HG03521 (cell line): ENCODE measurements around the gene LHX2.
A peak's percentile ranks its signal among the peaks of the same experiment; 100 is the strongest.
"Not testable (repeated sequence)": the region's sequence is repeated elsewhere in the genome, so short reads cannot be mapped to it uniquely, and the experiment has no call there.

Source experiments
- ATAC-seq: cut with Tn5 transposase; IDR thresholded peaks from one replicate; pipeline ENCODE4 v1.9.1; 2021; ENCODE audit warnings: mild to moderate bottlenecking, moderate library complexity; ENCODE audit not compliant: unreplicated experiment

The LHX2 gene, protein sequence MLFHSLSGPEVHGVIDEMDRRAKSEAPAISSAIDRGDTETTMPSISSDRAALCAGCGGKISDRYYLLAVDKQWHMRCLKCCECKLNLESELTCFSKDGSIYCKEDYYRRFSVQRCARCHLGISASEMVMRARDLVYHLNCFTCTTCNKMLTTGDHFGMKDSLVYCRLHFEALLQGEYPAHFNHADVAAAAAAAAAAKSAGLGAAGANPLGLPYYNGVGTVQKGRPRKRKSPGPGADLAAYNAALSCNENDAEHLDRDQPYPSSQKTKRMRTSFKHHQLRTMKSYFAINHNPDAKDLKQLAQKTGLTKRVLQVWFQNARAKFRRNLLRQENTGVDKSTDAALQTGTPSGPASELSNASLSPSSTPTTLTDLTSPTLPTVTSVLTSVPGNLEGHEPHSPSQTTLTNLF

DNA sequence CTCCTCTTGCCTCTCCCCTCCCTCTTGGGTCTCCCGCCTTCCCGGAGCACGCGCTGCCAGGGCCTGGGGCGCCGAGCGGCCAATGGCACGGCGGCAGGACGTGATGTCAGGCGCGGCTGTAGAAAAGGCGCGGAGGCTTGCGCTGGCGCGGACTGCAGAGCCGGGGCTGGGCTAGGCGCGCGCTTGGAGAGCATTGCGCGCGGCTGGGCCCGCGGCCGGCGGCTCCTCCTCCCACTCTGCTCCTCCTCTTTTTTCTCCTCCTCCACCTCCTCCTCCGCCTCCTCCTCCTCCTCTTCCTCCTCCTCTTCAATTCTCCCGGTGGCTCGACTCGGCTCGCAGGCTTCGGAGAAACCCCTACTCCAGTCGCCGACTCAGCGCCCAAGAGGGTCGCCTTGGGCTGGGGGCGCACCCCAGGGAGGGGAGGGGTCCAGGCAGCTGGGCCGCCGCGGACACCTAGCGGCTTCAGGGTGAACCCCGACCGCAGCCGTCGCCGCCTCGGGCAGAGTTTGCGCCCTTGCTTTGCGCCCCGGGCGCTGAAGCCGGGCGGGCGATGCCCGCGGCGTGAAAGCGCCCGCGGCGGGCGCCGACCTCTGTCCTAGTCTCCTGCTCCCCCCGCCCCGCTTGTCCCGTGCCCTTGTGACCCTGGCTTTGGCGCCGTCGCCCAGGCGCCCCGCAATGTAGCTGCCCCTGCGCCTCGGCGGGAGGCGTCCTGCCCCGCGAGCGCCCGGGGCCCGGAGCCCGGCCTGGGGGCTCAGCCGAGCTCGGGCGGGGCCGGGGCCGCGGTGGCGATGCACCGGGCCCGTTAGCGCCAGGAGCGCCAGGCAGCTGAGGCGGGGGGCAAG is at the start of gene LHX2:
Gene LHX2 (plus strand): TSS at position 309 of the 842 bp plus-strand sequence. CDS start 581 bp downstream, outside the sequence.
- ATAC-seq: no peak

DNA sequence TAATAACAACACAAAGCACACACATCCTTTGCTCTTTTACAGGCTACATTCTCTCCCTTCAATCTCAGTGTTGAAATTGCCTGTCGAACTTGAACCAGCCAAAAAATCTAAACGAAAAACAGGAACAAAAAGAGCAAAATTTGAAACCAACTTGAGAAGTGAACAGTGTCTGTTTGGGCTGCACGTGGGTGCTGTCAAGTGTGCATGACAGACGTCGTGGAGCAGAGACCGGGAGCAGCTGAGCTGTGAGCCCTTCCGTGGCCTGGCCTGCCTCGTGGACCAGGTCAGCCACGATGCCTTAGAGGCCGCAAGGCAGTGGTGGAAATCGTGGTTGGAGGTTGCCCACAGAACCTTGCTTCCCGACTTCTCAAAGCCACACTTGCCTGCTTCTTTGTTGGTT is 46.8 kb upstream of the LHX2 start:
- no peak for ATAC-seq

DNA sequence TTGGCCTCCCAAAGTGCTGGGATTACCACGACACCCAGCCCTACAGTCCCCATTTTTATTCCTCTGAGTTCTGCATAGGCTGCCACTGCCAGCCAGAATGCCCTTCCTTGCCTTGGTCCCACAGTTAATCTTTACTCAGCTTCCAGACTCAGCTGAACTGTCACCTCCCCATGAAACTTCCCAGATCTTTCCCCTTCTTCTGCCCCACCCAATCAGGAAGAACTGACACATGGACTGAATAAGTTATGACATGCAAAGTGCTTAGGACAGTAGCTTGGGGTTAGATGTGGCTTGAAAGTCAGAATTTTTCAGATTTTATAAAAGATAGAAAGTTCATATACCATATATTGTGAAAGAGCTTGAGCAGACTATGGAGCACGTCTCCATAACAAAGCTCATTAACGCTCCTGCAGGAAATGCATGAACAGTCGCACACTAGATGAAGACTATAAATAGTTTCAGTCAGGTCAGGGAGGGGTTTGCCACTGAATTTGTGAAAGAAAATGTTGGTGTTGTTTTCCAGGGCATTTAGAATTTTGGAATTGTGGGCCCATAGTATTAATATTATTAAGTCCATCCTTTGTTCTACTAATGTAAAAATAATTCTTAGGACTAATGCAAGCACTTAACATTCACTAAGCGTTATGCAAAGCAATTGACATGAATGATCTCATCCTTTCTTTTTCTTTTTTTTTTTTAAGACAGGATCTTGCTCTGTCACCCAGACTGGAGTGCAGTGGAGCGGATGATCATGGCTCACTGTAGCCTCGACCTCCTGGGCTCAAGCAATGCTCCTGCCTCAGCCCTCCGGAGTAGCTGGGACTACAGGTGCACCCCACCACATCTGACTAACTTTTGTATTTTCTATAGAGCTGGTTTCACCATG is 45.5 kb upstream of the LHX2 start:
- ATAC-seq: no peak

DNA sequence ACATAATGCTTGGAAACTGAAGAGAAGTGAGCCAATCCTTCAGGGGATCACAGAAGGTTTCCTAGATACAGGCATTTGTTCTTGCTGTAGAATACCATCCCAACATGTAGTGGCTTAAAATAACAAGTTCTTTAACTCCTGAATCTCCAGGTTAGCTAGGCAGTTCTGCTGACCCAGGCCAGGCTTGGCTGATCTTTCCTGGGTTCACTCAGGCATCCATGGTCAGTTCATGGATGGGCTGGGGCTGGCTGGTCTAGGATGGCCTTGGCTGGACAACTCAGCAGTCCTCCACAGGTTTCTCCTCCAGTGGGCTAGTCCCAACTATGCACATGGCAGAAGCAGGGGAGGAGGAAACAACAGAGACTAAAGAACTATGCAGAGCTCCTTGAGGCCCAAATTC is 44.2 kb upstream of the LHX2 start:
- ATAC-seq: no peak

DNA sequence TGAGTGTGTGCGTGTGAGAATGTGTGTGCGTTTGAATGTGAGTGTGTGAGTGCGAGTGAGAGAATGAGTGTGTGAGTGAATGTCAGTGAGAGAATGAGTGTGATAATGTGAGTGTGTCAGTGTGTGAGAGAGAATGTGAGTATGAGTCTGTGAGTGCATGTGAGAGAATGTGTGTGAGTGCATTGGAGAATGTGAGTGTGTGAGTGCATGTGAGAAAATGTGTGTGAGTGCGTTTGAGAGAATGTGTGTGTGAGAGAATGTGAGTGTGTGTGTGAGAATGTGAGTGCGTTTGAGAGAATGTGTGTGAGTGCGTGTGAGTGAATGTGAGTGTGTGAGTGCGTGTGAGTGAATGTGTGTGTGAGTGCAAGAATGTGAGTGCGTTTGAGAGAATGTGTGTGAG is 39.0 kb upstream of the LHX2 start:
- no peak for ATAC-seq

DNA sequence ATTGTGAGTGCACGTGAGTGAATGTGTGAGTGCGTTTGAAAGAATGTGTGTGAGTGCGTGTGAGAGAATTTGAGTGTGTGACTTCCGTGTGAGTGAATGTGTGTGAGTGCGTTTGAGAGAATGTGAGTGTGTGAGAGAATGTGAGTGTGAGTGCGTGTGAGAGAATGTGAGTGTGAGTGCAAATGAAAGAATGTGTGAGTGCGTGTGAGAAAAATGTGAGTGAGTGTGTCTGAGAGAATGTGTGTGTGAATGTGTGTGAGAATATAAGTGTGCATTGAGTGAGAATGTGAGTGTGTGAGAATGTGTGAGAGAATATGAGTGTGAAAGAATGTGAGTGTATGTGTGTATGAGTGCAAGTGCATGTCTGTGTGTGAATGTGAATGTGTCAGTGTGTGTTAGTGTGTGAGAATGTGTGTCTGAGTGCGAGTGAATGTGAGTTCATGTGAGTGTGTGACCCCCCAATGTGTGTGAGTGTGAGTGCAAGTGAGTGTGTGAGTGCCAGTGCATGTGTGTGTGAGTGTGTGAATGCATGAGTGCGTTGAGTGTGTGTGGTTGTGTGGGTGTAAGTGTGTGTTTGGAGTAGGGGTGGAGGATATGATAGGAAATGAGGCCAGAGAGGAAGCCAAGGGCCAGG is 37.9 kb upstream of the LHX2 start:
- no peak for ATAC-seq

DNA sequence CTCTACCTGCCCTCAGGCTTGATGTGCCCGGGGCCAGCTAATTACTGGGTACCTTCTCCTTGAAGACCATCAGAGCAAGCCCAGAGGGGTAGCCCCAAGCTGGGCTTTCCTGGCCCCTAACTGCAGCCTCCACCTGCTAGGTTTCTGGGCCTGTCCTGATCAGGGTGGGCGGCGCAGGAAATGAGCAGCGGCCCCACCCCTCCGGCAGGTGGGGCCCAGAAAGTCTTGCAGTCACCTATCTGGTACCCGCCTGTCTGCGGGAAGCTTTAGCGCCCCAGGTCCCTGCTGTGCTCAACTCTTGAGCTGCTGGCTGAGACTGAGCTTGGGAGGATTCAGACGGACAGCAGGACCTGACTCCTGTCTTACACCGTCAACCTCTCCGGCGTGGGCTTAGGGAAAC is 37.1 kb upstream of the LHX2 start:
- no peak for ATAC-seq

DNA sequence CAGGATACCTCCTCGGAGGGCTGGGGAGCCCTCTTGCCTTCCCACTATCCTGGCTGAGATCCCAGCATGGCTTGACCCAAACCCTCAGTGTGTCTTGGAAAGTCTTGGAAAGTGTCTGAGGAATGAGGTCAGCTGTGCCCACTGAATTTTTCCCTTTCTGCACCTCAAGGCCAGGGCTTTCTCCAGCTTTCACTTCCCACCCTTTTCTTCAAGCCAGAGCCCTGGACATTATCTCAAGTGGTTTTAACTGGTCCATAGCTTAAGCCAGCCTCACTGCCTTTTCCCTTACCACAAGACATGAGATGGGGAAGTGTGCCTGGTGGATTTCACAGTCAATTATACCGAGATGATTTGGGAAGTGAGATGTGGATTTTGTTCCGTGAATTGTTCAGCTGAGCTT is 35.7 kb upstream of the LHX2 start:
- ATAC-seq: no peak

DNA sequence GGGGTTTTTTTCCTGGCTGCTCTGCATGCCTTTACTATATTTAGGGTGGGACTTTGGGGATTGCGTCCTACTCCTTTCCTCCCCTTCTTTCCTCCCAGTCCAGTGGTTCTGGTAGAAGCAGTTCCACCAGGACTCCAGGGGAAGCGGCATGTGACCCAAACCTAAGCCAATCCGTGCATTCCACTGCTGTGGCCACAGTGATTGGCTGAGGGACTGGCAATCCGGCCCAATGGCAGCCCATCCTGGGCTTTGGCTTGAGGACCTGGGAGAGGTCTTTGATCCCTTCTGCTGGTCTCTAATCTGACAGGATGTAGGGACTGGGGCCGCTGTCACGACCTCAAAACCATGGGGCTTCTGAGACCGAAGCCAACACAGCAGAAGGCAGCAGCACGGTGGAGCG is 35.0 kb upstream of the LHX2 start:
- not testable (repeated sequence) for ATAC-seq

DNA sequence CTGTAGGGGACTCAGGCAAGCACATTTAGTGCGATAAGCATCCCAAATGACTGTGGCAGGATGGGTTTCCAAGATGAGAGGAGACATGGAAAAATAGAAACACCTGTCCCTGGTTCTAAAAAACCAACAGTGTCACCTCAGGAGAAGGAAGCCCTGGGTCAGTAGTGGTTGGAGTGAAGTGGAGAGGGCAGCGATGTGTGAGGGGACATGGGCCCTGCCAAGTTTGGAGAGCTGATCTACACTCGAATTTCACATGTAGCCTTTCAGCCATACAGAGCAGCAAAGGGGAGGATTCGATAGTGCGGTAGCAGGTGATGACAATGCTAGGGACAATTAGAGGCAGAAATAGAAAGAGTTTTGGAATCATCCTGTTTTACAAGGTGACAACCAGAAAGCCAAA is 32.6 kb upstream of the LHX2 start:
- ATAC-seq: no peak

DNA sequence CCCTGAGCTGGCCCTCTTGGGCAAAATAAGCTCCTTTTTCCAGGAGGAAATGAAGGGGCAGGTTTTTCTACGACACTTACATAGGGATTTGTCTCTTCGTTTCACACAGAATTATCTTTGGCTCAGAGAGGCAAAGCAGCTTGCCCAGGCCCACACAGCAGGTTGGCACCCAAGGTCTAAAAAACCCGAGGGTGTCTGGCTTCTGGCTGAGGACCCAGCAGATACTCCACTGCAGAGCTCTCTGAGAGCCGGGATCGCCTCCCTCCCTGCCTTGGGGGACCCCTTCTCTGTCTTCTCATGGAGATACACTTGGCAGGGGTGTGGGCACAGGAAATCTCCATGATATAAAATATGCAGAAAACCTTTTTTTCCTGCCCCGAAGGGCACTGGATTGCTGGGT is 29.0 kb upstream of the LHX2 start:
- no peak for ATAC-seq

DNA sequence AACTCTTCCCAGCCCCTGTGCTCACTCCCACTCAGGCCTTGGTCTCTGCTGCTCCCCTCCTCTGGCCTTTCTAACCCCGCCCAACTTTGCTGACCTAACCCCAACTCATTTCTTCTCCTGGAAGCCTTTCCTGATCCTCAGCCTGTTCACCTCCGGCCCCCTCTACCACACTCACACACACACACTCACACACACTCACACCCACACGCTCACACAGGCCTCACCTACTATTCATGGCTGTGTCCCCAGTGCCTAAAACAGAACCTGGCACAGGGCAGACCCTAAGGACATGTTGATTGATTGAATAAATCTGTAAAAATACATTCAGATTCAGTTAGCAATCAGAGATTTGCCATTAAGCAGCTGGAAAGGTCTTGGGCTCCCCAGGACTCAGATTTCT is 28.5 kb upstream of the LHX2 start:
- ATAC-seq: no peak

DNA sequence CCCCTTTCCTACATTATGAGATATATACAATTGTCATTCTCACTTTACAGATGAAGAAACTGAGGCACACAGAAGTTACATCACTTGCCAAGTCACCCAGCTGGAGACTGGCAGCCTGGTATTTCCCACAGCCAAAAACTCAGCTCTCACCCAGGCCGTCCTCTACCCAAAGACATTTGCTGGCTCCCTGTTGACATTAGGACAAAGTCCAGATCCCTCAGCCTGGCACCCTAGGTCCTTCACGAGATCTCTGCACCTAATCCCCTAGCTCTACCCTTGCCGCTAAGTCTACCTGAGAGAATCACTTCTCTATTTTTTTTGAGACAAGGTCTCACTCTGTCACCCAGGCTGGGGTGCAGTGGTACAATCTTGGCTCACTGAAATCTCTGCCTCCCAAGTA is 26.8 kb upstream of the LHX2 start:
- ATAC-seq: no peak

DNA sequence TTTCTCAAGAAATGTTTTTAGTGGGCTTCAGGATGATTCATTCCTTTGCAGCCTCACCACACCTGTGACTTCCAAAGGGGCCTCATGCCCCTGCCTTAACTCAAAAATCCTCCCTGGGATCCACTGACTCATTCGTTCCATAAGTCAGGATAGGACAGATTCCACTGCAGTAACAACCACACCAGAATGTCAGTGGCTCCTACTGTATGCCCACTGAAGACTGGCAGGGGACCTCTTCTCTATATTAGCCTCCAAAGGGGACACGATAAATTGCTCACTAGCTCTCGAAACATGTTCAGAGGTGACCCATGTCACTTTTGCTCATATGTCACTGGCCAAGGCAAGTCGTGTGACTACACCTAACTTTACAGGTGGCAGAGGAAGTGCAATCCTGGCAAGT is 25.7 kb upstream of the LHX2 start:
- no peak for ATAC-seq

DNA sequence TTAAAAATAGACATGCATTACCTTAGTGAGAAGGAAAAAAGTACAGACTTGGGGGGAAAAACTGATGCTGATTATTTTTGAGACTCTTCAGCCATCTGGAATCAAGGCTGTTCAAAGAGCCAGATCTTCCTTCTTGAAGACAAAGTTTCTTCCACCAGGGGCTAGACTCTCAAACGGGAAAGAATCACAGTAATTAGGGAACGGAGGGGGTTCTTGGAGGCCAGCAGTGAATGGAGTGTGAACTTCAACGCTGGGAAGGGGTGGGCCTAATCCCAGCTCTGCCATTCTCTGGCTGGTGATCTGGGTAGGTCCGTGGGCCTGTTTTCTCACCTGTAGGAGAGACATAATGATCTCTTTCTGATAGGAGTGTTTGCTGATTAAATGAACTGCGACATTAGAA is 21.1 kb upstream of the LHX2 start:
- ATAC-seq: no peak

DNA sequence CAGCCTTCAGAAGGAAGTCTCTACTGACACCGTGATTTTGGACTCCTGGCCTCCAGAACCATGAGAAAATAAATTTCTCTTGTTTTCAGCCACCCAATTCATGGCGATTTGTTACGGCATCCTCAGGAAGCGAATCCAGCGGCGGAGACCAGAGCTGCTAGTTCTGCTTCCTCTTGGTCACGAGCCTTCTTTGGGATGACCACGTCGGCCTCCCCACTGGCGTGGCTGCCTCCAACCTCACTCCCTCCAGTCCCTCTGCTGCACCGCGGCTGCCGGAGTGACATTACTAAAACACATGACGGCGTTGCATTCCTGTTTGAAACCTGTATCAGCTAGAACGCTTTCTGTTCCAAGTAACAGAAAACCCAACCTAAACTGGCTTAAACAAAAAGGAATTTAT is 18.9 kb upstream of the LHX2 start:
- not testable (repeated sequence) for ATAC-seq

DNA sequence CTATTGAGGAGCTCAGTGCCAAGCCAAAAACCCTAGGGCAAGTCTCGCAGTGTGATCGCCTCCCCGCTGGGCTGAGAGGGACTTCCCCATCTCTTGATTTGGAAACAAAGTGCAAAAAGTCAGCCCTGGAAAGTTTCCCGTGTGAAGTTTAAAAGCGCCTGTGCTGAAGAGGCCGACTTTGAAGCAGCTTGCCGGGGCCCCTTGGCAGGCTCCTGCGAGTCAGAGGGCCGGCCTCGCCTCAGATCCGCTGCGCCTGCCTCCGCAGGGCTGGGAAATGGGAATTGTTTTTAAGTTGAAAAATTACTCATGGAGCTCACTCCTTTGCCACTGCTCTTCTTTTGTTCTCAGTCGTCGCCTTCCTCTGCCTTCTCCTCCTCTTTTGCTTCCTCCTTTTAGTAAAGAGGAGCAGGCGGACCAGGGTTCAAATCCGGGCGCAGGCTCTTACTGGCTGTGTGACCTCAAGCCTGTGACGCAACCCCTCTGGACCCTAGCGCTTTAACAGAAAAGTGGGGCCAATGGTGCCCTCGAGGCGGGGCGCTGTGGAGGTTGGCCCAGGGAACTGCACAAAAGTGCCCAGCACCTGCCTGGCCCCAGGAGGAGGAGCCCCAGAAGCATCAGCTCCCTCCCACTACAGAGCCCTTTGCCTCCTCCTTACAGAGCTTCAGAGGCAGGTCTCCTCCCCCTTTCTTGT is 14.7 kb upstream of the LHX2 start:
- no peak for ATAC-seq

DNA sequence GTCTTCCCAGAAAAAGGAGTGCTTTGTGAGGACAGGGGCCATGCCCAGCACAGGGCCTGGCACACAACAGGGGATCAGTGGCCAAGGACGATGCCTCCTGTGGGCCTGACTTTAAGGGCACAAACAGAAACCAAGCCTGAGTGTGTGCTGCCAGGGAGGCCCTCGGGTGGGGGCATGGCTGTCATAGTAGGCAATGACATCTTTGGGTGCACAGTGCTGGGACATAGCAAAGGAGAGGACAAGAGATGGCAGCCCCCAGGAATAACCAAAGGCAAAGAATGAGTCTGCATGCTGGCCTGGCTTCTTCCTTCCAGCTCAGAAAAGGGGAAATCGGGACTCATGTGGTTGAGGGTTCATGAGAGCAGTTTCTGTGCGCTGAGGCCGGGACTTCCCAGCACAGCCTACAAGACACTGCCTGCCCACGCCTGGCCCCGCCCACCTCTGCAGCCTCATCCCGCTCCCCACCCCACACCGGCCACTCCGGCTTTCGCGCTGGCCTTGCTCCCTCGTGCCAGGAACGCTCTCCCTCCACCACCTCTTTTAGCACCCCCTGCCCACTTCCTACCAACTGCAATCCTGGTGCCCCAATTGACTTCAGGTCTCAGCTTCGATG is 13.8 kb upstream of the LHX2 start:
- peak; percentile 55 for ATAC-seq

DNA sequence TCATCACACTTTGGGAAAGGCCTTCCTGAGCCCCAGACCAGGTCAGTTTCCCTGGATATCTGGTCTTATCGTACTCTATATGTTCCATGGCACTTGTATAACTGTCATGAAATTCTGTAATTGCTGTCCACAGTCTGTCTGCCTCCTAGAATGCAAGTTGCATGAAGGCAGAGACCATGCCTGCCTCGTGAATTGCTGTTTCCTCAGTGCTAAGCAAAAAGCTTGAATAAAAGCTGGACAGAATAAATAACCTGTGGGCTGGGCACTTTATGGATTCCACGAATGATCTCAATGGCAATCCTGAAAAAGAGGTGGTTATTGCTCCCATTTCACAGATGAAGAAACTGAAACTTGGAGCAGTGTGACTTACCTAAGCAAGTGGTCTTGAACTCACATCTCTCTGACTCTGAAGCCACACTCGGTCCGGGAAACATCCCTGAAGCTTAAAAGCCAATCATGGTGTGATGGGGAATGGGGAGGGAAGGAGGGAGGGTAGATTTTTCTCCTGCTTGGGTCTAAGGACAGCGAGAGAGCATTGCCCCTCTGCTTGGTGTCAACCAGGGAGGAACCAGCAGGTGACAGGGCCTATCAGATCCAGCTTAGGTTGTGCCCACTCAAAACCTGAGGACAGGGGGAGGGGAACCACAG is 13.2 kb upstream of the LHX2 start:
- no peak for ATAC-seq
